Mucosa of stomach (tissue), 1 donor: ENCODE results near the gene TRNT1.

Experiments used
- H3K27me3 ChIP-seq: one replicate; pipeline ENCODE4 v1.7.0; 2013; ENCODE audit warnings: mild to moderate bottlenecking, low read length; ENCODE audit not compliant: control insufficient read depth, insufficient read depth
- H3K36me3 ChIP-seq: one replicate; pipeline ENCODE4 v1.7.0; 2013; ENCODE audit warnings: low read length; ENCODE audit not compliant: control insufficient read depth, insufficient read depth
- H3K4me1 ChIP-seq: one replicate; pipeline ENCODE4 v1.7.0; 2013; ENCODE audit warnings: mild to moderate bottlenecking, low read length; ENCODE audit not compliant: control insufficient read depth, insufficient read depth
- H3K4me3 ChIP-seq: one replicate; pipeline ENCODE4 v1.7.0; 2013; ENCODE audit warnings: low read length
- H3K9ac ChIP-seq: one replicate; pipeline ENCODE4 v1.7.0; 2013; ENCODE audit warnings: mild to moderate bottlenecking, low read length, moderate library complexity
- H3K9me3 ChIP-seq: one replicate; pipeline ENCODE4 v1.7.0; 2013; ENCODE audit warnings: mild to moderate bottlenecking, low read length, moderate library complexity; ENCODE audit not compliant: control insufficient read depth
- donor health status: Pancreatic carcinoma.

Gene TRNT1

GRCh38 chr3:3101660-3102458, 24.9 kb upstream of the TRNT1 start:
- Histone ChIP-seq H3K4me3 (no peak overlapping the region), H3K9ac (no peak overlapping the region), H3K9me3 (no peaks in the 10 kb centered on the region), H3K36me3 (no peaks in the 10 kb centered on the region), H3K4me1 (no peaks in the 10 kb centered on the region), H3K27me3 (no peaks in the 10 kb centered on the region)

- Histone ChIP-seq H3K4me3 (no peak overlapping the region), H3K27me3 (no peaks in the 10 kb centered on the region), H3K9ac (no peak overlapping the region), H3K36me3 (no peaks in the 10 kb centered on the region), H3K9me3 (no peaks in the 10 kb centered on the region), H3K4me1 (no peaks in the 10 kb centered on the region)
Observed at GRCh38 chr3:3102751-3103150, 24.0 kb upstream of the TRNT1 start.

GRCh38 chr3:3105246-3105645, 21.5 kb upstream of the TRNT1 start:
- no peak overlapping the region for H3K4me3 ChIP-seq
- H3K9me3 ChIP-seq: no peaks in the 10 kb centered on the region
- H3K9ac ChIP-seq: no peak overlapping the region
- no peaks in the 10 kb centered on the region for H3K27me3 ChIP-seq
- H3K36me3 ChIP-seq: no peaks in the 10 kb centered on the region
- H3K4me1 ChIP-seq: peaks cover under 1% of the 10 kb centered on the region

GRCh38 chr3:3105815-3106214, 20.9 kb upstream of the TRNT1 start:
- Histone ChIP-seq H3K36me3 (no peaks in the 10 kb centered on the region), H3K27me3 (no peaks in the 10 kb centered on the region), H3K9ac (no peak overlapping the region), H3K4me1 (peaks cover 4% of the 10 kb centered on the region), H3K4me3 (no peak overlapping the region), H3K9me3 (no peaks in the 10 kb centered on the region)

- peaks cover 4% of the 10 kb centered on the region for H3K4me1 ChIP-seq
- no peak overlapping the region for H3K9ac ChIP-seq
- H3K27me3 ChIP-seq: no peaks in the 10 kb centered on the region
- H3K36me3 ChIP-seq: no peaks in the 10 kb centered on the region
- H3K9me3 ChIP-seq: no peaks in the 10 kb centered on the region
- no peak overlapping the region for H3K4me3 ChIP-seq
Observed at GRCh38 chr3:3107181-3107580, 19.6 kb upstream of the TRNT1 start.

GRCh38 chr3:3107858-3108257, 18.9 kb upstream of the TRNT1 start:
- H3K4me3 ChIP-seq: no peak overlapping the region
- no peak overlapping the region for H3K9ac ChIP-seq
- H3K4me1 ChIP-seq: peaks cover 4% of the 10 kb centered on the region
- no peaks in the 10 kb centered on the region for H3K9me3 ChIP-seq
- no peaks in the 10 kb centered on the region for H3K36me3 ChIP-seq
- H3K27me3 ChIP-seq: no peaks in the 10 kb centered on the region

GRCh38 chr3:3109407-3110298, 17.1 kb upstream of the TRNT1 start:
- Histone ChIP-seq H3K4me3 (no peak overlapping the region), H3K36me3 (no peaks in the 10 kb centered on the region), H3K9ac (peak overlapping the region; percentile 0), H3K9me3 (no peaks in the 10 kb centered on the region), H3K27me3 (no peaks in the 10 kb centered on the region), H3K4me1 (peaks cover 4% of the 10 kb centered on the region)

GRCh38 chr3:3110299-3110630, 16.5 kb upstream of the TRNT1 start, which contains the start of gene IL5RA:
TSS of gene IL5RA (minus strand) at chr3:3110374. CDS start at chr3:3104984, 5,390 bp downstream.
- no peaks in the 10 kb centered on the region for H3K27me3 ChIP-seq
- H3K36me3 ChIP-seq: no peaks in the 10 kb centered on the region
- peaks cover 4% of the 10 kb centered on the region for H3K4me1 ChIP-seq
- no peaks in the 10 kb centered on the region for H3K9me3 ChIP-seq
- no peak within 1 kb of the TSS for H3K4me3 ChIP-seq
- H3K9ac ChIP-seq: peak within 1 kb of the TSS; percentile 0

- H3K4me1 ChIP-seq: peaks cover 4% of the 10 kb centered on the region
- H3K9me3 ChIP-seq: no peaks in the 10 kb centered on the region
- no peaks in the 10 kb centered on the region for H3K27me3 ChIP-seq
- peak overlapping the region; percentile 0 for H3K9ac ChIP-seq
- H3K4me3 ChIP-seq: no peak overlapping the region
- H3K36me3 ChIP-seq: no peaks in the 10 kb centered on the region
Observed at GRCh38 chr3:3110749-3111361, 15.9 kb upstream of the TRNT1 start.

GRCh38 chr3:3113042-3113709, 13.6 kb upstream of the TRNT1 start:
- H3K9me3 ChIP-seq: no peaks in the 10 kb centered on the region
- H3K4me1 ChIP-seq: peaks cover 4% of the 10 kb centered on the region
- no peaks in the 10 kb centered on the region for H3K36me3 ChIP-seq
- H3K27me3 ChIP-seq: no peaks in the 10 kb centered on the region
- no peak overlapping the region for H3K9ac ChIP-seq
- H3K4me3 ChIP-seq: no peak overlapping the region

- no peaks in the 10 kb centered on the region for H3K27me3 ChIP-seq
- H3K36me3 ChIP-seq: no peaks in the 10 kb centered on the region
- no peaks in the 10 kb centered on the region for H3K9me3 ChIP-seq
- H3K9ac ChIP-seq: no peak overlapping the region
- no peaks in the 10 kb centered on the region for H3K4me1 ChIP-seq
- no peak overlapping the region for H3K4me3 ChIP-seq
Observed at GRCh38 chr3:3117651-3118050, 9.1 kb upstream of the TRNT1 start.
